Liver (tissue), 3 donors: Measurements from ENCODE around the gene IGF1.
A peak's percentile ranks its signal among the peaks of the same experiment; 100 is the strongest.
"Not testable (repeated sequence)": the region's sequence is repeated elsewhere in the genome, so short reads cannot be mapped to it uniquely, and the experiment has no call there.

ENCODE experiments used
- CTCF ChIP-seq: fragments of 150-350 bp; IDR thresholded peaks from 2 replicates; pipeline ENCODE4 v1.5.1; 2017; ENCODE audit warnings: improper control_type of control experiment, low read depth, low read length; ENCODE audit not compliant: missing input control
- FOXA2 ChIP-seq: IDR thresholded peaks from 2 replicates; pipeline ENCODE4 v1.6.1; 2016; ENCODE audit warnings: antibody characterized with exemption
- SP1 ChIP-seq: IDR thresholded peaks from 2 replicates; pipeline ENCODE4 v1.6.1; 2018; ENCODE audit warnings: antibody characterized with exemption, mild to moderate bottlenecking
- donor health status: healthy.
- donor health status: healthy.

GRCh38 chr12:102447426-102447825 is 32.9 kb downstream of the IGF1 start:
- TF ChIP-seq CTCF, SP1: not testable (repeated sequence)
- peak; percentile 6 for TF ChIP-seq FOXA2
